D721Med (cell line): Measurements from ENCODE around the gene CYTL1.
"Not testable (repeated sequence)": the region's sequence is repeated elsewhere in the genome, so short reads cannot be mapped to it uniquely, and the experiment has no call there.

ENCODE experiments used
- DNase-seq: peaks from one replicate; pipeline ENCODE4 v3.0.0; 2011; ENCODE audit warnings: low spot score; ENCODE audit not compliant: insufficient read length
- FAIRE-seq: peaks from 2 replicates; lab custom pipeline; 2011; peaks lifted over from hg19 to GRCh38; lab: Jason Lieb, UNC
- CTCF ChIP-seq: IDR thresholded peaks from 2 replicates; pipeline ENCODE4 v1.5.1; 2012; ENCODE audit warnings: mild to moderate bottlenecking, control low read depth; ENCODE audit not compliant: insufficient read depth; ENCODE audit errors: missing control alignments

CYTL1 gene

DNA sequence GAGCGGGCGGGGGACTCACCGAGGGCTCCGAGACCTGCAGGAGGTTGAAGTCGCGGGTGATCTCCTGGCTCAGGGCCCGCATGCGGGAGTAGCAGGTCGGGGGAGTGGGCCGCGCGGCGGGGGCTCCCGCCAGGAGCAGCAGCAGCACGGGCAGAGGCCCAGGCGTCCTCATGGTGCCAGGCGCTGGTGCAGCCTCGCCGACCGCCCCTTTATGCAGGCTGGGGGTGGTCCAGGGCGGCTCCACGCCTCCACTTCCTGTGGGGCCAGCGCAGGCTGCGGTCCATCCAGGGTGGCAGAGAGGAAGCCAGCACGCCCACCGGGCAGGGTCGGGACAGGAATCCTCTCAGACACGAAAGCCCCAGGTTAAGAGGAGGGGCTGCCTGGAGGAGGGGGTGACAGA is at the start of gene CYTL1:
CYTL1 (minus strand) TSS at position 185 of the 400 bp plus-strand sequence; CDS start at position 172, 13 bp downstream.
- FAIRE-seq (no peak), DNase-seq (no peak)
- no peak for TF ChIP-seq CTCF

- TF ChIP-seq CTCF = no peak
- no peak for FAIRE-seq
- no peak for DNase-seq
Measured at GRCh38 chr4:5067908-5068307, 48.6 kb upstream of the CYTL1 start.

DNA sequence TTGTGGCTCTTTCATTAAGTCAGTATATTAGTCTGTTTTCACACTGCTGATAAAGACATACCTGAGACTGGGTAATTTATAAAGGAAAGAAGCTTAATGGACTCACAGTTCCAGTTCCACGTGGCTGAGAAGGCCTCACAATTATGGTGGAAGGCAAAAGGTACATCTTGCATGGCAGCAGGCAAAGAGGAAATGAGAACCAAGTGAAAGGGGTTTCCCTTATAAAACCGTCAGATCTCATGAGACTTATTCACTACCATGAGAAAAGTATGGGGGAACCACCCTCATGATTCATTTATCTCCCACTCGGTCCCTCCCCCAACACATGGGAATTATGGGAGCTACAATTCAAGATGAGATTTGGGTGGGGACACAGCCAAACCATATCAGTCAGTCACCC is 47.7 kb upstream of the CYTL1 start:
- not testable (repeated sequence) for FAIRE-seq, DNase-seq

GRCh38 chr4:5066101-5066500 is 46.8 kb upstream of the CYTL1 start:
- TF ChIP-seq CTCF = no peak
- DNase-seq = no peak
- peak; percentile 88 for FAIRE-seq

DNA sequence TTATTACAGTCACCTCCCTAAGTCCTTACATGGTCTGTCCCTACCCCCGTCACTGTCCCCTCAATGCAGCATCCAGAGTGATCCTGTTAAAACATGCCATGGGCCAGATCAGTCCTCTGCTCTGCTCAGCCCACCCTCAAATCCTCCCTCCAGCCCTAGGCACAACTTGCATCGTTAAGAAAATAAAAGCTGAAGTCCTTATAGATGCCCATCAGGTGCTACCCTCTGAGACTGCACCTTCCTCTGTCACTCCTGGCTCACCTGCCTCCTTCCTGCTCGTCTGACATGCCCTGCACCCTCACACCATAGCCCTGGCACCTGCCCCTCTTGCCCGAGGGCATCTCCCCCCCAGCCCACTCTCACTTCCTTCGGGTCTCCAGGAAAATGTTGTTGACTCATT is 36.2 kb upstream of the CYTL1 start:
- no peak for DNase-seq
- no peak for FAIRE-seq
- TF ChIP-seq CTCF = no peak

- TF ChIP-seq CTCF = no peak
- FAIRE-seq = no peak
- no peak for DNase-seq
Measured at GRCh38 chr4:5054532-5054931, 35.3 kb upstream of the CYTL1 start.

GRCh38 chr4:5052726-5053425 is 33.6 kb upstream of the CYTL1 start:
- DNase-seq (no peak), FAIRE-seq (no peak)
- no peak for TF ChIP-seq CTCF
